HPDE6-E6E7 (cell line): ENCODE data around the gene SCAPER.
A peak's percentile ranks its signal among the peaks of the same experiment; 100 is the strongest.

ENCODE experiments used
- DNase-seq: peaks from one replicate; pipeline ENCODE4 v3.0.0; 2011; ENCODE audit warnings: missing footprints; ENCODE audit errors: extremely low spot score

SCAPER gene

DNA sequence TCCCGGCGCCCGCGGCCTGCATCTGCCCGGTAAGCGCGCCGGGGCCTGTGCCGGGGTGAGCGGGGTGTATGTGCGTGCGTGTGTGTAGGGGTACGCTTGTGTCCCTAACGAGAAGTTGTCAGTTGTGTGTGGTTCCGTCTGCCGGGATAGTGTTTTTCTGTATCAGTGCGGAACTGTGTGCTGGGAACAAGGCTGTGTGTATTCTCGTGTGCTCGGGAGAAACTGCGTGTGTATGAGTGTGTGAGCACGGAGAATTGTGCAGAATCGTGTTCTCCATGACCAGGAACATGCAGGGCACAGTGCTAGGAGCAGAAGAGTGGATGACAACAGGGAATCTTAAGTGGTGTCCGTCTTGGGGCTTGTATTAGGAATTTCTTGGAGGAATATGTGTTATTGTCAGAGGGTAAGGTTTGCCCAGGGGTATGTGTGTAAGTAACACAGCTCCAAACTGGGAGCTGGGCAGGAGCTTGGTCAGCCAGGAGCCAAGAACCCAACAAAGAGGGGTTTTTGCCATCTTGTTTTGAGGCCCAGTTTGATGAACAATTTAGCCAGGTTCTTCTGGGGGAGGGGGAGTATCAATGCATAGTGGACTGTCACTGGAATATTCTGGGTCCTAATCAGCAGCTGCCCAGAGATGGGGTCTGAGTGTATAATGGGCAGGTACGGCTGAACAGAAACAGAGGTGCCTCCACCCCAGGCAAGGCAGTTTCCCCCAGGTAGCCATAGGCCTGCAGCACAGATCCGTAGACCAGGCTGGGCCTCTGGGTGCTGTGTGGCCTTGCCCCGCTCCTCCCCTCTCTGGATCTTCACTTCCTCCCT lies 566.4 kb downstream of the SCAPER start:
- DNase-seq: no peak

GRCh38 chr15:76337696-76338485 lies 567.2 kb downstream of the SCAPER start:
- no peak for DNase-seq

GRCh38 chr15:76337059-76337695 lies 568.0 kb downstream of the SCAPER start:
- no peak for DNase-seq

DNA sequence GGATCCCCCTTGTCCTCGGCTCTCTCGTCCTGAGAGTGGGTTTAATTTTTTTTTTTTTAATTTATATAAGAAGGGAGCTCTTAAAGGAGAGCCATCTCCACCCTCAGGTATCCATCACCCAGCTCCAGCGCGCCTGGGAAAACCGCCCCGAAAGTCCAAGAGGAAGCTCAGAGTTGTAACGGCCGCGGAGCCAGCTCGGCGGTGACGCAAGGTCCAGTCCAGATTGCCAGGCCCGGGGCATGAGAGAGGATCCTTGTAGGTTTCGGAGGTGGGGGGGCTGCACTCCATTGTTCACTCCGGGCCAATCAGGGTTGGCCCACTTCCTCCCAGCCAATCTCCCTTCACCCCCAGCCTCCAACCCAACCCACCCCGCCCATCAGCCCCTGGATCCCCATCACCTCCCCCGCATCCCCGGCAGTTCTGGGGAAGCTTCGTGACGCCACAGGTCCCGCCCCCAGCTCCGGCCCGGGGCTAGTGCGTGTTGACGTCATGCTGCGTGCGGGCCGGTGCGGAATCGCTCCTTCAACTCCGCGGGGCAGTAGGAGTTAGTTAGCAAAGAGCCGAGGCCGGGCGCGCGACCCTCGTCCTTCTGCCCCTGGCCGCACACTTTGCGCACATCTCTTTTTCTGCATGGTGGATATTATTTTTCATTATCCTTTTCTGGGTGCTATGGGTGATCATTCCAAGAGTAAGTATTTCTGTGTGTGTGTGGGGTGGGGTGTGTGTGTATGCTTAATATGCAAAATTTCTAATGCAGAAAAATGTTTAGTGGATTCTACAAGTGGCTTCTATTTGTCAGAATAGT lies 568.7 kb downstream of the SCAPER start, which contains the start of gene ISL2:
ISL2 (plus strand) TSS at position 520 of the 805 bp plus-strand sequence; CDS start at position 631, 111 bp downstream.
- DNase-seq: peak; percentile 69

- DNase-seq: no peak
Measured at GRCh38 chr15:76335307-76336253, 569.6 kb downstream of the SCAPER start.

DNA sequence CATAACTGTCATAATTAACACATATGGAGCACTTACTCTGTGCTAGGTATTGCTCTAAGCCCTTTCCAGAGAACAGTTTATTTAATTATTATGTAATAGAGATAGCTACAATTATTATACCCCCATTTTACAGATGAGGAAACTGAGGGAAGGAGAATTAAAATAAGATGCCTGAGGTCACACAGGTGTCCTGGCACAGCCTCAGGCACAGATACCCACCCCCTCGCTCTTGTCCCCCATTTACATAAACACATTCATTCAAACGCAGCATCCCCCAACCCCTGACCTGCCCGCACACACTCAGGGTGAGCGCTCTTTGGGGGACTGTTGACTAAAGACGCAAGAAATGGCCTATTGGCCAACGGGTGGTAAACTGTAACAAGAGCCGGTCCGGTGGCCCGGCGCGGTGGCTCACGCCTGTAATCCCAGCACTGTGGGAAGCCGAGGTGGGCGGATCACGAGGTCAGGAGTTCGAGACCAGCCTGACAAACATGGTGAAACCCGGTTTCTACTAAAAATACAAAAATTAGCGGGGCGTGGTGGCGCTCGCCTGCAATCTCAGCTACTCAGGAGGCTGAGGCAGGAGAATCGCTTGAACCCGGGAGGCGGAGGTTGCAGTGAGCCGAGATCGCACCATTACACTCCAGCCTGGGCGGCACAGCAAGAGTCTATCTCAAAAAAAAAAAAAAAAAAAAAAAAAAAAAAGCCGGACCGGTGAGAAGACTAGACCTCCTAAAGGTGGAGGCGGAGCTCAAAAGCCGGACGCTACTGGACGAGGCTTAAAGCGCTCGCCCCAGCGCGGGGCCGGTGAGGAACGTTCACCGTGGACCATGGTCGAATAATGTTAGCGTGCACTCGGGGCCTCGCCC lies 570.5 kb downstream of the SCAPER start:
- DNase-seq: no peak

GRCh38 chr15:76333720-76334437 lies 571.3 kb downstream of the SCAPER start:
- no peak for DNase-seq

GRCh38 chr15:76333309-76333708 lies 571.8 kb downstream of the SCAPER start:
- no peak for DNase-seq

DNA sequence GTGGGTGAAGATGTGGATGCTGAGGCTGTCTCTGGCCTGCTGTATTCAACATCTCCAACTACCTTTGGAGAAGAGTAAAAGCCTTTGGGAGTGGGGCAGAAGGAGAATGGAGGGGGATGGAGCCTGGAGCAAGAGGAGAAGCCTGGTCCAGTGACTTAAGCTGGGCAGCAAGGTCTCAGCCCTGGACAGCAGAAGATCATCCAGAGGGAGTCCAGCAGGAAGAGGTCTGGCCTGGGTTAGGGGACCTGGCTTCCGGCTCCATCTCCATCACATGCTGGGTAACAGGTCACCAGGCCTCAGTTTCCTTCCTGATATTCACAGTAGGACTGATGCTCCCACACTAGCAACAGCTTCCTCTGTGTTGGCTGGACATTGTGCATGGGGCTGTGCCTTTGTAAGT lies 572.3 kb downstream of the SCAPER start:
- DNase-seq: no peak

GRCh38 chr15:76330080-76330680 lies 575.0 kb downstream of the SCAPER start:
- peak; percentile 64 for DNase-seq

- no peak for DNase-seq
Measured at GRCh38 chr15:76328958-76329357, 576.2 kb downstream of the SCAPER start.

DNA sequence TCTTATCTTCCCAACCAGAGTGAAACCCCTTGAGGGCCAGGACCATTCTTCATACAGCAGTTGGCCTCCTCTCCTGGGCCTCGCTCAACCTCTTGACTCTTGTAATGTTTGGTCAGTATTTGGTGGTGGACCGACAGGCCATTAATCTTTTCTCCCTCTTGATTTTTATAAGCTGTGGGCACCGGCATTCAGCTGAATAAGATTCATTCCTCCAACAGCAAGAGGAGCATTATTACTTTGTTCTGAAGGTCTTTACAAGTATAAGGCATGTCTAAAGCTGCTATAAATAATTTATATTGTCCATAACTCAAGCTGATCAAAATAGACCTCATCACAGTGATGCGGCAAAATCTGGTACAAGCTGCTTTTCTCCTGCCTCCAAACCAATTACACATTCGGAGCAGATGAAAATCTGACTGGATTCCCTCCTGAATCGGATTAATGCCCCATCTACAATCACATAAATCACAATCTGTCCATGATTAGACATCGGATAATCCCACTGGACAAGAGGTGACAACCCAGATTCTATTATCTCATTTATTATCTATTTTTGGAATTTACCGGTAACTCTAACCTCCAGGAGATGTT lies 576.9 kb downstream of the SCAPER start:
- no peak for DNase-seq

DNA sequence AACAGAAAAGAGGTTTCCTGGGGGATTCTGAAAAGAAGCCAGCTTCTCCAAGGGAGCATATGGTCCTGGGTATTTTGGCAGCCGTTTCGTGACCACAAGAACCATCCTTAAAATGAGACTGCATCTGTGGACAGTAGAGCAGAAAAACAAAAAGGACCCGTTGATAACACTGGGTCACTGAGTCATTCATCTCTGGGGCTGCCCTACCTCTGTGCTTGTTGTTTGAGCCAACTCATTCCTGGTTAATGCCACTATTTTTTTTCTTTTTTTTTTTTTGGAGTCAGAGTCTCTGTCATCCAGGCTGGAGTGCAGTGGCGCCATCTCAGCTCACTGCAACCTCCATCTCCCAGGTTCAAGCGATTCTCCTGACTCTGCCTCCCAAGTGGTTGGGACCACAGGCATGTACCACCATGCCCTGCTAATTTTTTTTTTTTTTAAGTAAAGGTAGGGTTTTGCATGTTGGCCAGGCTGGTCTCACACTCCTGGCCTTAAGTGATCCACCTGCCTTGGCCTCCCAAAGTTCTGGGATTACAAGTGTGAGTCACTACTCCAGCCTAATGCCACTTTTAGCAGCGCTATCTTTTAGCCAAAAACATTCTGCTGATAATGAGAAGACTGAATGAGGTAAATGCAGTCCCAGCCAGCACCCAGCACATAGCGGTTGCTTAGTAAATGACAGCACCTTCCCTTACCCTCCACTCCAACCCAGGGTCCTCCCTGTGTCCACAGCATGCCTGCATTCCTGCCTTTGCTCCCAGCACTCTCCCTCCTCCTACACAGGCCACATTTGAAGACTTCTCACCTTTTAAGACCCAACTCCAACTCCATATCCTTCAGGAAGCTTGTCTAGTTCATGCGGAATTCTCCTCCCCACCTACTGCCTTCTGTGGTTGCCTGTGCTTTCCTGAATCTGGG lies 577.7 kb downstream of the SCAPER start:
- DNase-seq: no peak

GRCh38 chr15:76325704-76326103 lies 579.4 kb downstream of the SCAPER start:
- no peak for DNase-seq

DNA sequence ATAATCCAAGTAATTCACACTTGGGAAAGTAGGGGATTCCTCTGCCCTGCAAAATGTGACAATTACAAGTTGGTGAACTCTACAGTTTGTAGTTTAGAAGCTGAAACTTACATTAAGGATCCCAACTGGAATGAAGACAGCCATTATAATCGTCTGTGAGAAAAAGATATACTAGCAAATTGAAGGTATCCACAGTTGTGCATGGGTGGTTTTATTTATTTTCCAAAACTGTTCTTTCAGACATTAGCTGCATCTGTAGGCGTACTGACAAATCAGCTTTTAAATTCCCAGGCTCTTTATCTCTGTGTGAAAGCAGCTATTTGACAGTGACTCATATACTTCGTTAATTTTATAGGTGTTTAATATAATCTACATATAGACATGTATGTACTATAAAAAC lies 581.1 kb downstream of the SCAPER start:
- DNase-seq: no peak

GRCh38 chr15:76321602-76322001 lies 583.5 kb downstream of the SCAPER start:
- DNase-seq: no peak

DNA sequence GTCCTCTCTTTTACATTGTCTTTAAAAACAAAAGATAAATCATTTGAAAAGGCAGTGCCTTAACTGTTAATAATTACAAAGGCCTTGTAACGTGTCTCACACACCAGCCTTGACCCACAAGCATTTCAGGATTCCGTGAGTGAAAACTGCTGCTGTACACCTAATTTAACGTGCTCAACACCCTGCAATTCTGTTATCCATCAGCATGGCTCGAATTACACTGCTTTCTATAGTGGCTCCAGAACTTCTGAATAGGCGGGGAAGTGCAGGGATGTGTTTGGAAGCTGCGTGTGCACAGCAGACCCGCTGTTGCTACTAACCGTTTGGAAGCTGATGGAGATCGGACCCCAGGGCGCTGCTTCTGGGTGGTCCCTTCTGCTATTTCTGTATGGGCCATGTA lies 584.0 kb downstream of the SCAPER start:
- DNase-seq: no peak
